Bone marrow (tissue), 2 donors: Measurements from ENCODE around the gene MTARC2.
"Not testable (repeated sequence)": the region's sequence is repeated elsewhere in the genome, so short reads cannot be mapped to it uniquely, and the experiment has no call there.

Source experiments
- DNase-seq, 2 donors: peaks; one replicate each; lab custom pipeline; 2025; lab: John Stamatoyannopoulos, UW

Gene MTARC2

GRCh38 chr1:220732137-220732536 lies 16.0 kb upstream of the MTARC2 start:
- no peak for DNase-seq

GRCh38 chr1:220732621-220733020 lies 15.5 kb upstream of the MTARC2 start:
- no peak for DNase-seq

GRCh38 chr1:220733086-220733601 lies 15.0 kb upstream of the MTARC2 start:
- DNase-seq: peak; percentile 60 to 64

- DNase-seq: no peak
Observed at GRCh38 chr1:220734571-220735326, 13.4 kb upstream of the MTARC2 start.

GRCh38 chr1:220736283-220736682 lies 11.8 kb upstream of the MTARC2 start:
- not testable (repeated sequence) for DNase-seq

GRCh38 chr1:220741349-220741748 lies 6.8 kb upstream of the MTARC2 start:
- DNase-seq: no peak

- no peak for DNase-seq
Observed at GRCh38 chr1:220741825-220742224, 6.3 kb upstream of the MTARC2 start.

GRCh38 chr1:220742520-220742919 lies 5.6 kb upstream of the MTARC2 start:
- no peak for DNase-seq

- no peak for DNase-seq
Observed at GRCh38 chr1:220746851-220747250, 1.3 kb upstream of the MTARC2 start.

GRCh38 chr1:220747437-220748088 lies 559 bp upstream of the MTARC2 start:
- DNase-seq: no peak

- DNase-seq: no peak
Observed at GRCh38 chr1:220748936-220749335, 814 bp downstream of the MTARC2 start.

- DNase-seq: no peak
Observed at GRCh38 chr1:220750131-220750515, 2.0 kb downstream of the MTARC2 start.

- no peak for DNase-seq
Observed at GRCh38 chr1:220751111-220751510, 3.0 kb downstream of the MTARC2 start.

- DNase-seq: no peak
Observed at GRCh38 chr1:220754212-220754917, 6.2 kb downstream of the MTARC2 start.

GRCh38 chr1:220754918-220755295 lies 6.8 kb downstream of the MTARC2 start:
- no peak for DNase-seq

GRCh38 chr1:220755309-220755708 lies 7.2 kb downstream of the MTARC2 start:
- DNase-seq: no peak

- DNase-seq: no peak
Observed at GRCh38 chr1:220757441-220757840, 9.3 kb downstream of the MTARC2 start.

- no peak for DNase-seq
Observed at GRCh38 chr1:220759147-220759546, 11.0 kb downstream of the MTARC2 start.

GRCh38 chr1:220761688-220762427 lies 13.7 kb downstream of the MTARC2 start:
- DNase-seq: no peak

- no peak for DNase-seq
Observed at GRCh38 chr1:220764757-220765156, 16.6 kb downstream of the MTARC2 start.

GRCh38 chr1:220767312-220768125 lies 19.4 kb downstream of the MTARC2 start:
- DNase-seq: no peak
